HG03175 (cell line): ENCODE measurements around the gene LLGL2.
"Not testable (repeated sequence)": the region's sequence is repeated elsewhere in the genome, so short reads cannot be mapped to it uniquely, and the experiment has no call there.

Experiments used
- ATAC-seq: cut with Tn5 transposase; IDR thresholded peaks from one replicate; pipeline ENCODE4 v1.9.1; 2021; ENCODE audit warnings: mild to moderate bottlenecking, moderate library complexity; ENCODE audit not compliant: unreplicated experiment

Gene LLGL2

DNA sequence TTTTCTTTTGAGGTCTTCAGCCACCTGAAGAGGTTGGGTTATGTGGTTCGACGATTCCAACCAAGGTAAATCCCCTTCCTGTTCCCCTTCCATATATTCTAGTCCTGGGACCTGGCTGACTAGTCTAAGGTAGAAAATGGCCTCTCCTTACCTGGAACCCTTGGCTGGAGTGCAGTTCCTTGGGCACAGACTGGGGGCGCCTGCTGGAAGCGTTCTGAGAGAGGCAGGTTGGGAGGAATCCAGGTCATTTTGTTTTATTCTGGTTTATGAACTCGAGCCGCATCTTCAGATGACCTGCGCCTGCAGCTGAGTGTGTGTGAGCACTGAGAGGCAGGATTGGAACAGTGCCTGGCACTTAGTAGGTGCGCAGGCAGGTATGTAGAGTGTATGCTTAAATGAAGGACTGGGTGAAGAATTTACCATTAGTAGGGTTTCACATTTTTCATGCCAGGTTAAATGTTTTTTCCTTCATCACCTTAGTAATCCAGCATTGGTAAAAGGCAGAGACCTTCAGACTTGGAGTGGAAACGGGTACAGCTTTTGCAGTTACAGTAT lies 6.4 kb upstream of the LLGL2 start:
- no peak for ATAC-seq

DNA sequence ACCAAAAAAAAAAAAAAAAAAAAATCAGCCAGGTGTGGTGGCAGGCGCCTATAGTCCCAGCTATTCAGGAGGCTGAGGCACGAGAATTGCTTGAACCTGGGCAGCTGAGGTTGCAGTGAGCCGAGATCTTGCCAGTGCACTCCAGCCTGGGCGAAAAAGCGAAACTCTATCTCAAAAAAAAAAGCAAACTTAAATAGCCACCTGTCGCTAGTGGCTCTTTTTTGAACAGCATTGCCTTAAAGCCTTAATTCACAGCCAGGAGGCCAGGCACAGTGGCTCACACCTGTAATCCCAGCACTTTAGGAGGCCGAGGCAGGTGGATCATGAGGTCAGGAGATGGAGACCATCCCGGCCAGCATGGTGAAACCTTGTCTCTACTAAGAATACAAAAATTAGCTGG lies 5.1 kb upstream of the LLGL2 start:
- ATAC-seq, result not testable (repeated sequence)

DNA sequence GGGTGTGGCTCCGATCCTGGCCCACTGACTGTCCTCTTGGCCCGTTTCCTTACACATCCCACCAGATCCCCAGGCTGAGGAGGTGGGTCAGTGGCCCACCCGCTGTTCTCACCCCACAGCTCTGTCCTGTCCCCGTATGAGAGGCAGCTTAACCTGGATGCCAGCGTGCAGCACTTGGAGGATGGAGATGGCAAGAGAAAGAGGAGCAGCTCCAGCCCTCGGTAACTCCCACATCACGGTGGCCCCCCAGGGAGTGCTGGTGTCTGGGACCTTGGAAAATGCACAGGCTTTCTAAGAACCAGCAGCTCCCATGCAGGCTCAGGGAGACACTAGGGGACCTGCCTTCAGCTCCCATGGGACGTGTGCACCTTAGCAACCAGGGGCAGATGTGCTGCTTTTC lies 4.2 kb upstream of the LLGL2 start:
- no peak for ATAC-seq

DNA sequence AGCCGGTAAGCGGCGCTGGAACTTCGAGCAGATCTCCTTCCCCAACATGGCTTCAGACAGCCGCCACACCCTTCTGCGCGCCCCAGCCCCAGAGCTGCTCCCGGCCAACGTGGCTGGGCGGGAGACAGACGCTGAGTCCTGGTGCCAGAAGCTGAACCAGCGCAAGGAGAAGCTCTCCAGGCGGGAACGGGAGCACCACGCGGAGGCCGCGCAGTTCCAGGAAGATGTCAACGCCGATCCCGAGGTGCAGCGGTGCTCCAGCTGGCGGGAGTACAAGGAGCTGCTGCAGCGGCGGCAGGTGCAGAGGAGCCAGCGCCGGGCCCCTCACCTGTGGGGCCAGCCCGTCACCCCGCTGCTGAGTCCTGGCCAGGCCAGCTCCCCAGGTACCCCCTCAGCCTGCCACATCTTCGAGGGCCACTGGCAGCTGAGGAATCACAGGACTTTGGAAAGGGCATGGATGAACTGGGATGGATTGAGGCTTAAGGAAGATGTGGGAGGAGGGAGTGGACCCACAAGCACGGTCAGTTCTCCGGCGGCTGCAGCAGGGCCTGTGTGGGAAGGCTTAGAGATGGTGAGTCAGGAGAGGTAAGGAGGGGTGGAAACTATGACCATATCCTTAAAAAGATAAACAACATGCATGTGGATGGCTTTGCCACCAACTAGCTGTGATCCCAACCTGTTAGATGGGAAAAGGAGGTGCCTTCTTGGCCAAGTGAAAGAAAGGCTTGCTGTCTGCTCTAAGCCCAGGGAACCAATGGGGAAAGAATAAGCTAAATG lies 3.4 kb upstream of the LLGL2 start:
- no peak for ATAC-seq

DNA sequence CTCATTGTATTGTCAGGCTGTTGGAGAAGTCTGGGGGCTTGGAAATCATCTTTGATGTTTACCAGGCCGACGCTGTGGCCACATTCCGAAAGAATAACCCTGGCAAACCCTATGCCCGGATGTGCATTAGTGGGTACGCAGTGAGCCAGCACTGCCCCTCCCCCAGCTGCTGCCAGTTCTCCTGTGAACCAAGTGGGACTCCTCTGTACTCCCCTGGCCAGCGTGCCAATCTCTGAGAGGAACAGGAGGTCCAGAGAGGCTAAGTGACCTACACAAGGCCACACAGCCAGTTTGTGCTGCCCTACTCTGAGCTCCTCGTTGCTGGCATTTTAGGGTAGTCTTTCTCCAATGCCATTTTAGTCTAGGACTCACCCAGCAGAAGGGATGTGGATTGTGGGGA lies 1.9 kb upstream of the LLGL2 start:
- ATAC-seq, result no peak

DNA sequence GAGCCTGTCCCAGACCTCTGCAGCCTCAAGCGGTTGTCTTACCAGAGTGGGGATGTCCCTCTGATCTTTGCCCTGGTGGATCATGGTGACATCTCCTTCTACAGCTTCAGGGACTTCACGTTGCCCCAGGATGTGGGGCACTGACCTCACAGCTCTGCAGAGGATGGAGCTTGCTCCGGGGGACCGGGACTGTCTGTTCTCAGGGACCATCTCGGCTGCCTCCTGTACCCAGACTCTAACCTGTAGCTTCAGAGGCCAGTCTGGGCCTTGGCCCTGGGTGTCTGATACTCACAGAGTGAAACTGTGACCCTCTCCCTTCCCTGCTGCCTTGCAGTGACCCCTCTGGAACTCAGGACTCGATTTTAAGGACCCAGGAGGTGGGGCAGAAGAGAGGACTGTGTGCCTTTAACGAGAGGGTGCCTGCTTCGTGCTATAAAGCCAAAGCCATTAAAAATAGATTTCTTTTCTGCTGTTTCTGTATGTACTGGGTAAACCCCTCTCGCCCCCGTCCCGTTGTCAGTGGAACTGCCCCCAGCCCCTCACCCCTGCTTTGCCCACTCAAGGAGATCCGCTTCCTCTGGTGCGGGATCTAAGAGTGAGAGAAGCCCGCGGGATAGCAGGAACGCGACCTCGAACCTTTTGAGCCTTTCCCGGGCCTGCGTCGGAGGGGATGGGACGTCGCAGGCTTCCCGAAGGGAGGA lies 1.1 kb upstream of the LLGL2 start:
- ATAC-seq, result no peak

DNA sequence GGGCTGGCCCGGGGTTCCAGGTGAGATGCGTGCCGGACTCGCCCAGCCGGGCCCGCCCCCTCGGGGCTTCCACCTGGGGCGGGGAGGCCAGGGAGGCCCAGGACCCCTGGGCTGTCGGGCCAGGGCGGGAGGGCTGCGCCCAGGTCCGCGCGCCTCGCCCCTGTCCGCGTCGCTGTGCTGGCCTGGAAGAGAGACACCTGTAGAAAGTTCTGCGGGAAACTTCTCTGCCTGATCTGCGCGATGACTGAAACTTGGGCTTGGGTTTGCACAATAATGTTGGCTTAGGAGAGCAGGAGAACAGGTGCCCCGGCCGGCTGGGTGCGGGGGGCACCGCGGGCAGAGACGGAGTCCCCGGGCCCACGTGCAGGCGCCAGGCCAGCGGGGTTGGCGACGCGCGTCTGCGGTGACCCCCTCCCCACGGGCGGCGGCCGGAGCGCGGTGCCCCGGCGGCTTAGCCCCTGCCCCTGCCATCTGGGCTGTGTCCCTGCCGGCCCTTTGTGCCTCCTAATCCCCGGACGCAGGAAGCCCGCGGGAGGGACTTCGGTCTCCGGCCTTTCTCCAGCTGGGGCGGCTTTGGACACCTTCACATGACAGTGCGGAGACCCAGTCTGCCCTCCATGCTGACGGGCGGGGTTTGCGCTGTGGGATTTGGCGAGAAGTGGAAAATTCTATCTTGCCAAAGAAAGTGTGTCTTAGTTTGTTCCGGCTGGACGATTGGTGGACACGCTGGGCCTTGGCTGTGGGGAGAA lies 483 bp downstream of the LLGL2 start:
- ATAC-seq, result no peak

DNA sequence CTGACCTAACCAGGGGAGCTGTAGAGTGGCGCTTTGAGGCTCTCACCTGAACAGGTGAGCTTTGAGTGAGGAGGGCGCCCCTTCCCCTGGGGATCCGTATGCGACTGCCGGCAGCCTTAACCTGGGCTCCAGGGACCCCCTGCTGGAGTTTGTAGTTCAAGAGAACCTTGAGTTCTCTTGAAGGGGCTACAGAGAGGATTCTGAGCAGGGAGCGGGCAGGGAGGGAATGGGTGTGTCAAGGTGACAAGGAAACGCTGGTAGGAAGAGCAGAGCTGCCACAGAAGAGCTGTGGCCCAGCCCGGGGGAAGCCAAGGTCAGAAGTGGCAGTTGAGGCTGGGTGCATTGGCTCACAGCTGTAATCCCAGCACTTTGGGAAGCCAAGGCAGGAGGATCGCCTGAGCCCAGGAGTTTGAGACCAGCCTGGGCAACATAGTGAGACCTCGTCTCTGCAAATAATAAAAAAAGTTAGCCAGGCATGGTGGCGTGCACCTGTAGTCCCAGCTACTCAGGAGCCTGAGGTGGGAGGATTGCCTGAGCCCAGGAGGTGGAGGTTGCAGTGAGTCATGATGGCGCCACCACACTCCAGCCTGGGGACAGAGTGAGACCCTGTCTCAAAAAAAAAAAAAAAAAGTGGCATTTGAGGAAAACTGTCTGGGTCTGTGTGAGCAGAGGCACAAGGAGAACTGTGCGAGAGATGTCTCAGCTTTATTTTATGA lies 1.2 kb downstream of the LLGL2 start:
- no peak for ATAC-seq

DNA sequence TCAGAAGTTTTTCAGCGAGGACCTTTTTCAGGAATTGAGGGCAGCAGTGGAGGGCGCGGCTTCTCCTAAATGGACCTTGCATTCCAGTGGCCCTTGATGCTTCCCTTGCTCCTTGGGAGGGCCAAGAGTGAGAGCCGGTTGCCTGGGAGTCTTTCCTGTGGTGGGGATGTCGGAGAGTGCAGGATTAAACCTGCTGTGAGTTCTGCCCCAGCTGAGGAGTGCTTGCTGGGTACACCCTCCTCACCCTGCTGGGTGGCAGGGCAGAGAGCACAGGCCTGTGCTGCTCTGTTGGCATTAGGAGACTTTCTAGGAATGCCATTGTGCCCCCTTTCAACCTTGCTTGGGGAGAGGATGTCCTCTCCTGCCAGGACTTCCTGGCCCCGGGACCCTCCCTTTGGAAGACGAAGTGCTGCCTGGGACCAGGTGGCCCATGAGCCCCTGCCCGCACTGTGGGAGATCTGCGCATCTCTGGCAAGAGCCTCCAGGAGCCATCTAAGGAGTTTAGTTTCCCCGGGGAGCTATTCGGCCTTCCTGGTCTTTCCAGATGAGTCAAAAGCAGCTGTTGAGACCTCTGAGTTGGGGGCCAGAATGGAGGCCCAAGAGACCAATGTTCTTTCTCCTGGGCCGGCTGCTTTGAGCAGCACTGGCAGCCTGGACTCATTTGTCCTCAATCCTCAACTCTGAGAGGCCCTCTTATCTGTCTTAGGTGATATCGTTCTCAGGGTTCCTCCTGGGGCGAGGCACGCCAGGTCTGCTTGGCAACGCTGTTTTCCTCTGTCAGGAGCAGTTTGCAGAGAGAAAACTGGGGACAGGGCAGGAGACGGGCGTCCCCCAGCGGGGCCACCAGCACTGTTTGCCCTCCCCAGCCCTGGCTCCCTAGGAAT lies 5.6 kb downstream of the LLGL2 start:
- no peak for ATAC-seq

DNA sequence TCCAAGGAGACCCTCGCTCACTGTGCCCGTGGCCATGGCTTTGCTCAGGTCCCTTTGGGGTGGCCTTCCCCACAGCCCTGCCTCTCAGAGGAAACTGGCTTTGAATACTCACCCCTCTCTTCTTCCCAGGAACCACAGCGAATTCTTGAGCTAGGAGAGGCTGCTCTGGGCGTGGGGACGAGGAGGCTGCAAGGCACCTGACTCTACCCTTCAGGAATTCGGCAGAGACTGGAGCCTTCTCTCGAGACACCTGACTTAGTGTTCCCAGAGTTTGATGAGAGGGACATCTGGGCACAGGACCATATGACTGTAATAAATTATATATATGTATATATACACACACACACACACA lies 6.2 kb downstream of the LLGL2 start:
- no peak for ATAC-seq

DNA sequence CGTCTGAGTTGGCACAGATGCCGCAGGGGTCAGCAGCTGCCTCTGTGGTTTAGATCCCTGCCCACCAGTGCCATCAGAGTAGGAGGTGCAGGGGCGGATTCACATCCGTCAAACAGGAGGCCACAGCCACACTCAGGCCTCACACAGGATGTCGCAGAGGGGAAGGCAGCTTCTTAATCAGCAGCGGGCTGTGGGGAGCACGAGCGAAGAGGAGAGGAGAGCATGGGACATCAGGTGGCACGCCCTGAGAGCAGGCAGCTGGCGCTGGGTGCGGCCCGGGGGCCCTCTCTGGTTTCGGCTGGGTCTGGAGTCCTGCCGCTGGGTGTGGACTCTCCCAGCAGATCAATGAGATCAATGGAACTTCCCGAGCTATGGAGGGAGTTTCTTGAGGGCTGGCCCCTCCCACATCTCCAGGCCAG lies 9.6 kb downstream of the LLGL2 start:
- peak; percentile 51 for ATAC-seq

DNA sequence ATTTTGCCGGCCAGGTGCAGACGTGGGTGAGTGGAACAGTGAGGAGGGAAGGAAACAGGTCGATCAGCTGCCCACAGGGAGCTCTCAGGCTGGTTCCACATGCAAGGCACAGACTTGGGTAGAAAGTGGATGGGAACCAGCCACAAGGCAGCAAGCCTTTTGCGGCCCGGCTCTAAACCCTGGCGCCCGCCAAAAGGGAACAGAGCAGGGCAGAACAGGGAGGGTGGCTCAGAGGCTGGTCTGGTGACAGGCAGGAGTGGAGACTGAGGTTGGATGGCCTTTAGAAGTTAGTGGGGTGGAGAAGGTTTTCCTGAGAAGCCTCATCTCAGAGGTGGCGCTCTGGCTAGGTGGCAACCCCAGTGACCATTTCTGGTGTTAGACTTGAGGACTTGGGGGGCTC lies 10.4 kb downstream of the LLGL2 start:
- no peak for ATAC-seq

DNA sequence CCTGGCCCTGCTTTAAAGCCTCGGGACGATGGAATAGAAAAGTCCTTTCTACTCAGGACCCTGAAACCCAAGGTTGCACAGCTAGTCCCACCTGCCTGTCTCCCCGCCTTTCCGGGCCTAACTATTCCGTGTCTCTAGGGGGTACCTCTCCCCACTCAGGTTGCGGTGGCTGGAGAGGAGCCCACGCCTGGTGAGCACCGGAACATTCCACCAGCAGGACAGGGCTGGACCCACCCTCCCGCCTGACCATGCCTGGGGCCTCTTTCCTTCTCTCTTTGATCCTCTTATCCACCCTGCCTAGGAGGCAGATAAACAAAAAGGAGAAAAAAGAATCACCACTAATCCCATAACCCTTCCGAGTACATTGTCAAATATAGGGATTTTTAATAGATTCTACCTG lies 10.9 kb downstream of the LLGL2 start:
- ATAC-seq, result no peak

DNA sequence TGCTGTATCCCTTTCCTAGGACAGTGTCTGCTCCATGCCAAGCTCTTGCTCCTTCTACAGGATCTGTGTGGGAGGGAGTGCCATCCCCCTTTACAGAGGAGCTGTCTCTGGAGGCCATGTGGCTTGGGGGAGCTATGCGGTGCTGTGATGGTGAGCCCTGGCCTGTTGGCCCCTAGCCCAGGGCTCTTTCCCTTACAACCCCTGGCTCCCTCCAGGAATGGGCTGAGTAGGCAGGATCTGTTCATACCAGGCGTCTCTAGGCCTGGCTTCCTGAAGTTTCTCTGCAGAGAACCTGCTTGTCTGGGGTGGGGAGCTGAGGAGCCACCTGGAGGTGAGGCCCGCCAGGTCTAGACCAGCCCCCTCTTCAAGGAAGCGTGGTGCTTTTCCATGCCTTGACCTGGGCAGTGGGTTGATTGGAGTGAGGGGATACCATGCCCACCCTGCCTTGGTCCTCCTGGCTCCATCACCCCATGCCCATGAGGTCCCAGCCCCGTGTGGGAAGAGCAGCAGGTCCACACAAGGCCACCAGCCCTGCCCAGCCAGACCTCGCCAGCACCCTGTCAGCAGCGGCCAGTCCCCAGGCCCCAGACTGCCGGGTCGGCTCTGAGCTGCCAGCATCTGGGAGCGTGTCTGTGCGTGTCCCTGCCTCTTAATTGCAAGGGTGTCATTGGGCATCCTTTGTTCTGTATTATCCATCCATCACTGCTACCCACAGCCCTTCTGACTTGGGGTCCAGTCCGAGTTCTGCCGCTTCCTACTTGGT lies 14.7 kb downstream of the LLGL2 start:
- ATAC-seq, result no peak

DNA sequence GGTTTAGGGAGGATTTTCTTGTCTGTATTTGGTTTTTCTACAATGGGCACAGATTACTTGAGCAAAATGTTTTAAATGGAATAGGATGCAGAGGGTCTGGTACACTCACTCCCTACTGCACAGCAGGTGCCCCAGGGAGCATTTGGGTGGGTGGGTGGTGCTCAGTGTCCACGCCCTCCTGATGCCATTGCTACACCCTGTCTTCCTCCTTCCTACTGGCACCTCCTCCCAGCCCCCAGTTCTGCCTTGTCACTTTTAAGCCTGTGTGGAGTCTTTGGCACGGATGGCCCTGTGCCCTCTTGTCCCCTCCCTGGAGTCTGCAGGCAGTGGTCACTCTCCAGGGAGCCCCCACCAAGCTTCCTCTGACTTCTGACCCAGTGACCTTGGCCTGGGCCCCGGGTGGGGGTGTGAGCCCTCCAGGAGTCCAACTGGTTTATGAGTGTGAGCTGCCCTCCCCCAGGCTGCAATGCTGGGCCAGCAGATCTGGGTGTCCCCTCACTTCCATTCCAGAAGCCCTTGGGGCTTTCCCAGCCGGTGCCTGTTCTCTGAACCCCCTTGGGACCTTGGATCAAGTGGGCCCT lies 15.5 kb downstream of the LLGL2 start:
- no peak for ATAC-seq

DNA sequence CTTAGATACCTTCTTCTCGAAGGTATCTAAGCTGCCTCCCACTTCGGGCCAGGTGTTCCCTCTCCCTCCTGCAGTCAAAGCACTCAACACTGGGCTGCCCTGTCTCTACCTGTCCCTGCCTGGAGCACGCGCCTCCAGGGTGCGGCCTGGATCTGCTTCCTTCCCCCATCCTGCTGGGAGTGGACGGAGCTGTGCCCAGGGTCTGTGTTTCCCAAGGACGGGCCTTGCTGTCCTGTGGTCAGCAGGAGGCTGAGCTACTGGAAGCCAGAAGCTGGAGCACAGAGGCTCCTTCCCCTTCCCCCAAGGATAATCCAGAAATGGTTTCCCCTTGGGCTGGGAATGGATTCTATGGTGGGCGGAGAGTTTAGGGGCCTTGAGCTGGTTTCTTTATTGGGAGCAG lies 16.7 kb downstream of the LLGL2 start:
- ATAC-seq, result no peak

DNA sequence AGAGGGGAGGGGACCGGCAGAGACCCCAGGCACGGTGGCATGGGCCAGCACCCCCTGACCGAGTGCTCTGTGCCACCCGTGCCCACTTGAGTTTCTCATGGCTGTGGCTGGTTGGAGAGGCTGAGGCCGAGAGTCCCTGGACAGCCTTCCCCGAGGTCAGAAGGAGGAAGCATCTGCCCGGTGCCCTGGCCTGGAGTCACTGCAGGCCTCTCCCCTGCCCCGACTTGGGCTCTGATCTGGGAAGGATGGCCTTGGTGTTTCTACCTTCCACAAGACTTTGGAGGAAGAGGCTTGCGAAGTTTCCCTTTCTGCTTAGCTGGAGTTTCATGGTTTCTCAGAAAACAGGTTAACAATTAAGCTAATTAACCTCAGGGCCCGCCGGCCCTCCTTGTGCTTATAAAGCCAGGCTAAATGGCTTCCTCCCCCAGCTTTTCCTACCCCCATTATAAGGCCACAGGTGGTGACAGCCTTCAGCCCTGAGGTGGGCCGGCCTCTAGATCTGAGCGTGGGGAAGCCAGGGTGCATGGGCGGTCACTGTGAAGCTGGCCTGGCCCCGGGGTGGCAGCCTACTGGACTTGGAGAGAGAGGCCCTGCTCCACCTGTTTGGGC lies 17.3 kb downstream of the LLGL2 start:
- ATAC-seq, result no peak

DNA sequence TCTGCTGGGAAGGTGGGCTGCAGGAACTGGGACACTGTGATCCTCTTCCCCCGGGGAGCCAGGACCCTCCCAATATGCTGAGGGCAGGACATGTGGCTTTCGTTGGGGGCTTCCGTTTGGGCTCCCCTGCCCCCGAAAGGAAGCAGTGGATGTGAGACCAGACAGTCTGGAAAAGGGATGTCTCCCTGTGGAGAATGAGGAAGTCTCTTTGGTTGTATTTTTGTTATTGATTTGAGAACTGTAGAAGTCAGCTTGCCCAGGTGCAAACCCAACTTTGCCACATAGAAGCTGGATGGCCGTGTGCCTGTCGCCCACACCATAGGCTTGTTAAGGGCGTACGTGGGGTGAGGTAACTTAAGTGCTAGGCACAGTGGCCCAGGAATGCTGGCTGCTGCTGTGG lies 18.8 kb downstream of the LLGL2 start:
- ATAC-seq, result no peak

DNA sequence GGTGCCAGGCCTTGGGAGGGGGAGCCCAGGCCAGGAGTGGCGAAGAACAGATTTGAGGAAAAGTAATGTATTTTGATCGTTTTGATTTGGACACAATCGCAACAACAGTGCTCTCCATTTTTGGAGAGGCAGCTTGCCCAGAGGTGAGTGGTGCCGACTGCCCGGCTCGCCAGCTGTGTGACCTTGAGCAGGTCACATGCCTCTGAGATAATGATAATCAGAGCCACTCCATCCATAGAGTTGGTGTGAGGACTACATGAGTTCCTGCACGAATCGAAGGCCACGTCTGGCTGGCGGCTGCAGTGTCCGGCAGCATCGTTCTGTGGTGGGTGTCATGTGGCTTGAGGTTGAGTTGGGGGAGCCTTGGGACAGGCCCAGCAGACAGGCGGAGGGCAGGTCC lies 20.7 kb downstream of the LLGL2 start:
- ATAC-seq, result no peak
